Gastroesophageal sphincter (tissue), 3 donors: Measurements from ENCODE around the gene VPS37D.

Experiments
- CTCF ChIP-seq, 4 experiments: fragments of 200-600 bp in 2 of 4; fragments of 450-650 bp in 2 of 4; sonication (generic) in 1 of 4; IDR thresholded peaks; one replicate each; pipeline ENCODE4 v1.5.1; 2017 to 2019; ENCODE audit warnings: antibody characterized with exemption in 4 of 4, mild to moderate bottlenecking in 2 of 4, moderate library complexity in 2 of 4
- POLR2AphosphoS5 ChIP-seq: sonication (generic); formaldehyde crosslinking; IDR thresholded peaks from one replicate; pipeline ENCODE4 v1.6.1; 2017; ENCODE audit warnings: antibody characterized with exemption

GRCh38 chr7:73647725-73648592 lies 19.7 kb upstream of the VPS37D start:
- TF ChIP-seq CTCF (IDR thresholded peaks at IDR 0.05): peak in 3 of 4 experiments; percentile 10 to 31 (median 23)
- TF ChIP-seq POLR2AphosphoS5: no peak
